GM18907 (cell line): ENCODE measurements around the gene OSMR.

Experiments
- ATAC-seq: cut with Tn5 transposase; IDR thresholded peaks from one replicate; pipeline ENCODE4 v1.9.1; 2021; ENCODE audit warnings: mild to moderate bottlenecking, moderate library complexity; ENCODE audit not compliant: unreplicated experiment

The OSMR gene

DNA sequence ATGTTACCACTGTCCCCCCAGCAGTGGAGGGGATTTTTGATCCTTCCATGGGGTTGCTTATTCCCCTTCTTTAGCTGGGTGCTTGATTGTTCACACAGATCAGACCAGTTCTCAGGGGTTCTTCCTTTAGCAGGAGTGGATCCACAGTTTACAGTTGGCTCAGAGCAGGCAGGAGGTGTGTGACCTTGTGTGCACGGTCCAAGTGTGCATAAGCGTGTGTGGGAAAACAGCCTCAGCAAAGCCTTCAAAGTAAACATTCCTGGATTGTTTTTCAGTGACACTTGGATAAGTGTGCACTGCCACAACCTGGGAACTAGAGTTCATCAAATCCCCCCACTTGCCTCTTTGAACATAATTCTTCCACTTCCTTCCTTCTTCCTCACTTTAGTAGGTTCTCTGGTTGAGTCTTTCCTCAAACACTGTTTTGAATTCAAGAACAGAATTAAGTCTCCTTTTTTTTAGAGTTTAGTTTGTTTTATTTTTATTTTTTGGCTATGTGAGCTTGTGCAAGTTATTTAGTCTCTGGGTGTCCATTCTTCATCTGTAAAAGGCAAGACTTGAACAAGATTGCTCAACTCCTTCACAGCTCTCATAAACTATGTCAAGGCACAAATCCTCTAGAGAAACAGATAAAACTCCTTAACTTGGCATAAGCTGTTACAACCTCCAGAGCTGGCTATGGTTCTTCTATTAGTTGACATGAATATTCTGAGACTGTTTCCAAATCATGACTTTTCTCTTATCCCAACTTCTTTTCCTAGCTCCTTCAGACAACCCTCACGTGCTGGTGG, 78.0 kb downstream of the OSMR start:
- no peak for ATAC-seq

DNA sequence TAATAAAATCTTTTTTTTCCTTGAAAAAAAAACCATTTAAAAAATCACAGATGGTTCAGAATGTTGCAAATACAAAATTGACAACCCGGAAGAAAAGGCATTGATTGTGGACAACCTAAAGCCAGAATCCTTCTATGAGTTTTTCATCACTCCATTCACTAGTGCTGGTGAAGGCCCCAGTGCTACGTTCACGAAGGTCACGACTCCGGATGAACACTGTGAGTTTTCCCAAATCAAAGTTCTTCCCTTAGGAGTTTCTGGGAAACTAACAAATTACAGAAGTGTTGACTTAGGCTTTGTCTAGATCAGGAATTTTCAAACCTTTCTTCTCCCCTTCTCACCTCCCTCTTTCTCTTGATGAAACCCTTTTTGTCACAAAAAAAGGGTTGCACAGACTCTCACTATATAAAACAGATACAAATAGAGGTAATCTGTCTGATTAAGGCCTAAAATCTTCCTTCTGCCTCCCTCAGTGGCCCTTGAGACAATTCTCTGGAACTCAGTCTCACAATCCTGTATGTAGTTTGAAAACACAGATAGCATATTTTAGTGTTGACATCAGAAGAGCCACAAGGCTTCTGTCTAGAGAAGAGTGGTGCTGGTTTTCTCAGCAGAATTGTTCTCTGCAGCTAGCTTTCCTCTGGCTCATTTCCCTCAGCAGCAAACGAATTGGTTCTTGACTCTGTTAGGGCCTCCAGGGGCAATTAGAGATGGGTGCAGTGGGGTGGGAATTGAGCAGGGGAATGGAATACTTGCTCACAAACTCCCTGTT, 79.5 kb downstream of the OSMR start:
- no peak for ATAC-seq

DNA sequence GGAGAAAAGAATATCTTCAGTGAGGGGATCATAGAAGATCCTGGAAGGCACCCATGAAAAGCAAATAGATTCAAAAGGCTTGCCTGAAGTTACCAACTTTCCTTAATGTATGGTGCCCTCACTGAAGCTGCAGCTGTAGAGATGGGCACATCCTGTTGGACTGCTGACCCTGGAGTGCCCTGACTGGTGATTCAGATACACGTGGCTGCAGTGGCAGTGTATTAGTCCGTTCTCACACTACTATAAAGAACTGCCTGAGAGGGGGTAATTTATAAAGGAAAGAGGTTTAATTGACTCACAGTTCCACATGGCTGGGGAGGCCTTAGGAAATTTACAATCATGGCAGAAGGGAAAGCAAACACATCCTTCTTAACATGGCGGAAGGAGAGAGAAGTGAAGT, 80.3 kb downstream of the OSMR start:
- ATAC-seq = no peak

DNA sequence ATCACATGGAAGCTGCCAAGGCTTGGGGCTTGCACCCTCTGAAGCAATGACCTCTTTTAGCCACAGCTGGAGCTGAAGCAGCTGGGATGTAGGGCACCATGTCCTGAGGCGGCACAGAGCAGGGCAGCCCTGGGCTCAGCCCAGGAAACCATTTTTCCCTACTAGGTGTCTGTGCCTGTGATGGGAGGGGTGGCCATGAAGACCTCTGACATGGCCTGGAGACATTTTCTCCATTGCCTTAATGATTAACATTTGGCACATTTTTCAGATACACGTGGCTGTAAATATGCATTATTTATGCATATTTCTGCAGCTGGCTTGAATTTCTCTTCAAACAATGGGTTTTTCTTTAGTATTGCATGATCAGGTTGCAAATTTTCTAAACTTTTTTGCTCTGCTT, 81.7 kb downstream of the OSMR start:
- no peak for ATAC-seq

DNA sequence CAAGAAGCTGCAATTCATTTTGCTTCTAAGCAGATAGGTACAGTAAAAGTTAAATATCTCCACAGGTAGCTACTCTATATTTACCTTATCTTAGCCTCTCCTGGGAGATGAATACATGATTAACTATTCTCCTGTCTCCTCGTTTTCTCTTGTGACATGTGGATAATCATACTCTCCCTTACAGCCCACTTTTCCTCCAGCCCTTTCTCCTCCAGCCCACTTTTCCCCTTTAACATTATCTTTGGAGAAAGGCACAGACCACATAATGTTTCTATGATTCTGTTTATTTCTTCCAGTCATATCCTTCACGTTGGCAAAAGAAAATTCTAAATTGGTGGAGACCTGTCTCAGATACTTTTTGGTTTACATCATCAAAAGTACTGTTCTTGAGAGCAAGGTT, 84.0 kb downstream of the OSMR start:
- ATAC-seq = no peak

DNA sequence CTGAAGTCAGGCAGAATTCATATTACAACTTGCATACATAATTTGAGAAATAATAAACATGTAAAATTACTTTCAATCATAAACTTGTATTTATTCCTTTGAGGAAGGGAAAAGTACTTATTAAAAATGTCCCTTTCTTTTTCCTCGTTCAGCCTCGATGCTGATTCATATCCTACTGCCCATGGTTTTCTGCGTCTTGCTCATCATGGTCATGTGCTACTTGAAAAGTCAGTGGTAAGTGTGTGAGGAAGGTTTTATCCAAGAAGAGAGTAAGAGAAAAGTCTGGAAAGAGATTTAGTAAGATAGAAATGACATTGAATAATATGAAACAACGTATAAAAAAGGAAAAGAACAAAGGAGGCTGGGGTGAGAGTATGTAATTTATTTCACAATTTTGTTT, 85.9 kb downstream of the OSMR start:
- no peak for ATAC-seq

DNA sequence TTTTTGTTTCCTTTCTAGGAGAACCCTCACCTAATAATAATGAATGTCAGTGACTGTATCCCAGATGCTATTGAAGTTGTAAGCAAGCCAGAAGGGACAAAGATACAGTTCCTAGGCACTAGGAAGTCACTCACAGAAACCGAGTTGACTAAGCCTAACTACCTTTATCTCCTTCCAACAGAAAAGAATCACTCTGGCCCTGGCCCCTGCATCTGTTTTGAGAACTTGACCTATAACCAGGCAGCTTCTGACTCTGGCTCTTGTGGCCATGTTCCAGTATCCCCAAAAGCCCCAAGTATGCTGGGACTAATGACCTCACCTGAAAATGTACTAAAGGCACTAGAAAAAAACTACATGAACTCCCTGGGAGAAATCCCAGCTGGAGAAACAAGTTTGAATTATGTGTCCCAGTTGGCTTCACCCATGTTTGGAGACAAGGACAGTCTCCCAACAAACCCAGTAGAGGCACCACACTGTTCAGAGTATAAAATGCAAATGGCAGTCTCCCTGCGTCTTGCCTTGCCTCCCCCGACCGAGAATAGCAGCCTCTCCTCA, 87.1 kb downstream of the OSMR start:
- no peak for ATAC-seq

DNA sequence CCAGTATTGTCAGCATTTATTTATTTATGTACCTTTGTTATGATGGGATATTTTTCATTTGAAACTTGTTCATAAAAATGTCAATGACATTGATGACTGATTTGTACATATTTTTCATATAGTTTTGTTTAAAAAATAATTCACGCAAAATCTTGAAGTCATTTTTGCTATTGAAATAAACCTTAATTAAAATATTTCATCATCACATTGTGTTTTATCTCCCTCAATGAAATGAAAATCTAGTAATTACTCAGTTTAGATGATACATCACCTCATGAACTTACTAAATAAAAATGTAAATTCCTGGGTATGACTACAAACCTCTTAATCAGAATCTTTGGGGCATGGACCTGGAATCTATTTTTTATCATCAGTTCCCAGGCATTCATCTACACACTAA, 89.6 kb downstream of the OSMR start:
- no peak for ATAC-seq

DNA sequence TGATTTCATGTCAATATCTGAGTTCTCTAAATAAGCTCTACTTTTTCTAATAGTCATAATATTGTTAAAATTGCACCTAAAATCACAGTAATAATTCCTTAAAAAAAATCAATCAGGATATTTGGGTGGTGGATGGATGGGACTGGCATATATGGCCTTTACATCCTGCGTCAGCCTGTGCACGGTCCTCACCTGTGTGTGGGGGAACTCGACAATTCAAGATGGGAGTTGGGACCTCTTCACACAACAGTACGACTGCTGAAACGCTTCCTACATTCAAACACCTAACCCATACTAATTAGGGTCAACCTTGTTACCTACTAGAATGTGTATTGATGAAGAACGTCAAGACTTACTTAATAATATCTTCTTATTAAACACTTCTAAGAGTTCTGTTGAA, 90.5 kb downstream of the OSMR start:
- no peak for ATAC-seq

DNA sequence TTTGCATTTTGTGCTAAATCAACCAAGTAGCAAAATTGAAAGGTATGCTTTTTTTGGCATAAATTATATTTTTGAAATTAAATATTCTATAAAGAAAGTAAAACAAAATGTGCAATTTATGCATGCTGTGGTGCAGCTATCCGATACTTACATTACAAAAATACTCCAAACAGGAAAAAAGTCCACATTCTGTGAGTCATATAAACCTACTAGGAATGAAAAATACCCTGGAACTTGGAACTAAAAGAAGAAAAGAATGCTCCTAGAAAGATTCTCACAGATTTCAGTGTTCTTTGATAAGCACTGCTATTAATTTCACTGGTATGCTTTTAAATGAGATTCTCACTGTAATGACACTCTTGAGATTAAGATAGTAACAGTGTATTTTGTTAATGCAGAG, 92.6 kb downstream of the OSMR start:
- ATAC-seq = no peak

DNA sequence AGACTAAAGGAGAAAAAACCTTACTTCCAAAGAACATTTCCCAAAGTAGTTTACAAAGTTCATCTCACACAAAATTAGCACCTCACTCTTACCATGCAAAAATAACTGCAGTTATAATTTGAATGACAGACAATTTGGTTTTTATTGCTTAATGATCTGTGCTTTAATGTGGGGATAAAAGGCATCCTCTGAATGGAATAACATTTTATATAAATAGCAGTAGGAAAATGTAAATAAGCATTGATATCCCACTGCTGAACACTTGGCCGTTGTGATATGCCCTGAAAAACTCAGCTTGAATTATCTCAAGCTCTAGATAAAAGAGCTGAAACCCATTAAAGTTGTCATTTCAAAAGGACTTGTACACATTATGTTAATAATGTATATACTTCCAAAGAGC, 93.2 kb downstream of the OSMR start:
- no peak for ATAC-seq

DNA sequence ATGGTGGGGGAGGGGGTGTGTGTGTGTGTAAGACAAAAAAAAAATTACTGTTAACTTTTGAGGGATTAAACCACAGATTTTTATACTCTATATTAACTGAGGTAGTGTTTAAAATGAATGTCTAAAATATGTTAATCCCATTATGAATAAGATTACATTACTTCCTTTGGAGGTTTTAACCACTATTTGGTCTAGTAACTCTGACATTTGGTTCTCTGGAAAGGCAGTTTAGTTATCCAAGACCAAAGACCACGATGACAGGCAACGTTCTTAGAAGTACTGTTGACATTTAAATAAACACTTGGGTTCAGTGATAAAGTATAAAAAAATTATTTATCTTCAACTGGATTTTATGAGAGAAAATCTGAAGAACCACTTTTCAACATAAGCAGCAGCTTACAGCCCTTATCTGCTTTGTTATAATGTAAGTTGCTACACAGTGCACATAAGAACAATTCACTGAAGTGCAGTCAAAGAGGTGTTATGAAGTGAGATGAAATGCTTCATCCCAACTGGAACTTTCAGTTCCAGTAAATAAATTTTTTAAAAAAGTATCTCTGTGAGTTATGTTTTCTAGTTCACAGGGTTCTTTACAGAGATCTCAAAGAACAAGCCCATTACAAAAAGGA, 94.5 kb downstream of the OSMR start:
- ATAC-seq = no peak

DNA sequence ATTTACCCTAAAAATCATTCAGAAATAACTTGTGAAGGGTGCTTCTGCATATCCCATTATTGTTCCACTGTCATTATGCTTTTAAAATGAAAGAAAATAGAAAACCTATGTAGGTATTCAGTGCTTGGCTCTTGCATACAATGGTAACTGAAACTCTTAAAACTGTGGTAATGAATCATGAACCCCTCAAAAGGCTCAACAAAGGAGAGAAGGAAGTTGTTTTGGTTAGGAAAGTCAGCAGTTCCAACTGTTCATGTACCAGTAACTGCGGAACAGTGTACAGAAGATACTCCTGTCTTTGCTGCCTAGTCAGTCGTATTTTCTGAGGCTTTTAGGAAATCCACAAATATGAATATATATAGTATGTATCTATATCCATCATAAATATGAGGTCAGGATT, 96.1 kb downstream of the OSMR start:
- ATAC-seq = no peak

DNA sequence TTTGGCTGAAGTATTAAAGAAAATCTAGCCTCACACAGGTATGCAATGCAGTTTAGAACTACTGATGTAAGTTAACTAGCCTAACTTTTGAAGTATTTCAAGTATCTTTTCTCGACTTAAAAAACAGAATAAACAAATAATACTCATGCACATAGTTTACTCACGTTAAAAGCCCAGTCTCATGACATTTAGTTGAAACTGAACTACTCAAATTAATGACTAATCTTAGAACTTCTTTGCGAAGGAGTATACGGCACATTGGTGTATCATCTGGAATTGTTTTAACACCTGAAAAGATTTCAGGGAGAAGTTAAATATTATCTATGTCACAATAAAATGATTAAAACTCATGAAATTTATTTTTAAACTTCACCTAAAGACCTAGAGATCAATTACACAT, 98.5 kb downstream of the OSMR start:
- ATAC-seq = no peak

DNA sequence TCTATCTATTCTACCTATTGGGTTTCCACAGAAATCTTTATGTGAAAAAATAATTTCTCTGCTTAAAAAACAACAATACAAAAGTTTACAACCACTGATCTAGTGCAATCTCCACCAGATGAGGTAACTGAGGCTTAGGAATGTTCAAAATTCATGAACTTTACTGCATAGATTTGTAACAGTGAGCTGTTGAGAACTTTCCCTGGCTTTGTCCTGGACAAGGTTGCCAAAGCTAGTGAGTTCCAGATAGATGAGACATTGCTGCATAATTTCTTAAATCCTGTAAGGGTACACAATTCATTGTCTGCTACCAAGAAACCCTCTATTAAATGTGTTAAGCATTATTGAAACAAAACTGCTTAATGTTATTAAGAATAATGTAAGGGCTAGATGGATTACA, 102.7 kb downstream of the OSMR start:
- ATAC-seq = no peak

DNA sequence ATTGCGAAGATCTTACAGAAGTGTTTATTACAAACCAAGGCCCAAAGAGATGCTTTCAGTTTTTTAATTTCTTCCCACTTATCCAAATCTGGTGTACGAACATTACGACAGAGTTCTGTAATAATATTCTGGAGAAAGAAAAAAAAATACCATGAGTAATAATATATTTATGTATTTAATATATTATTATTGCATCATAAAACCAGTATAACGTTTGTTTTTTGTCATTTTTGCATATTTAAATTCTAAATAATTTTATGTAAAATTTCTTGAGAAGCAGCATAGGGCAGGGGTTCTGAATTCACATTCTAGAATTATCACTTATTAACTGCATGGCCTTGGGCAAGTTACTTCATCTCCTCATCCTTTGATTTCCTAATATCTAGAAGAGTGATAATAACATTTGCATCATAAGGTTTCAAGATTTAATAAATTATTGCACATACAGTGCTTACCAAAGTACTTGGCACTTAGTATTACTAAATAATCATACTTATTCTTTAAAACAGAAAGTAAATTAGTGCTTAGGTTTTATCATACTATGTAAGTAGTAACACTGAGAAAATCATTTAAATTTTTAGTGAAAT, 107.7 kb downstream of the OSMR start:
- ATAC-seq = no peak

DNA sequence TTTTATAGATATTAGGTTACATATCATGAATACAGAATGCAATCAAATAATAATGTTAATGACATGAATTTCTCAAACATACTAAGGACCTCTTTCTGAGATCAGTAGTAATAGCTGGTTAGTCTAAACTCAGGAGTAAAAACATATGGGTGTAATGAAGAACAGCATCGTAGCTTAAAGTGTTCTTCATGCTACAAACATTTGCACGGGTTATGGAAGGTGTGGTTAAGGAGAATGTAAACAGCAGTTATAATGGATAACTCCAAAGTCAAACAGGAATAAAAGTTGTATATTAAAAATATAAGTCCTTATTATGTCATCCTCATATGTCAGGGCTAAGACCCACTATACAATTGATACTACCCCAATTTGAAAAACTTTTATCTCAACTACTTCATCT, 115.9 kb downstream of the OSMR start:
- ATAC-seq = no peak

DNA sequence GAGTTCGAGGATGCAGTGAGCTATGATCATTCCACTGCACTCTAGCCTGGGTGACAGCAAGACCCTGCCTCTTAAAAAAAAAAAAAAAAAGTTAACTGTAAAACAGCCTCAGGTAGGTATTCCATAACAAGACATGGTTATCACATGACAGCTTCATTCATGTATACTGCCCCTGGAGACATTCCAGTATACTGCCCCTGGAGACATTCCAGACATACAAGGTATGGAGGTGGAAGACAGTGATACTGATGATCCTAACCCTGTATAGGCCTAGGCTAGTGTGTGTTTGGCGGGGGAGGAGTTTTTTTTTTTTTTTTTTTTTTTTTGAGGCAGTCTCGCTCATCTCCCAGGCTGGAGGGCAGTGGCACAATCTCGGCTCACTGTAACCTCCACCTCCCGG, 122.9 kb downstream of the OSMR start:
- no peak for ATAC-seq

DNA sequence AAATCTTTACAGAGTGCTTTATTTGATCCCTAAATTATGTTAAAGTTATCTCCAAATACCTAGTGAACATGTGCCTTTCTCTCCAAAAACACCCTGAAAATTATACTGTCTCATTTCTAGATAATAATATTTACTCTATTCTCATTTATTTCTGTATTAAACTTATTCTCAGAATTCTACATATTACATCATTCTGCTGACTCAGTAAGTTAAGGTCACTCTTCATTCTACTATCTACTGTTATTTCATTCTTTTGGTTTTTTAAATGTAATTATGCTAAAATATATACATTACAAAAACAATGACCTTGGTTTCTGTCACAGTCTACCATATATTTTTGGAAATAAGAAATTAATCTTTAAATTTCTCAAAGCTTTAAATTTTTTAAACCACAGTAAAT, 132.2 kb downstream of the OSMR start:
- no peak for ATAC-seq

DNA sequence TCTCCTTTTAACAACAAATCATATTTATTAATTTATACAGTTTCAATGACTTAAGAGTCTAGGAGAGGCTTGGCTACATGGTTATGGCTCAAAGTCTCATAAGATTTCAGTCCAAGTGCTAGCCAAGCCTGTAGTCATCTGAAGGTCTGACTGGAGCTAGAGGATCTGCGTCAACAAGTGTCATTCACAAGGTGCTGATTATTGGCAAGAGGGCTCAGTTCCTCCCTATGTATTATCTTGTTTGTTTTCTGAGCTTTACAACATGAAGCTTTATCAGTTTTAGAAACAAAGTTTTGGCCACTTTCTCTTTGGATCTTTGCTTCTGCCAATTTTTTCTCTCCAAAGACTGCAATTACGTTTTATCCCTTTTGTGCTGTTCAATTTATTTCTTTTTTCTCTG, 133.7 kb downstream of the OSMR start:
- no peak for ATAC-seq
